Esophagus squamous epithelium (tissue), 4 donors: ENCODE results near the gene GPC3.

Experiments
- CTCF ChIP-seq, 6 experiments: fragments of 450-650 bp in 4 of 6; fragments of 200-600 bp in 2 of 6; sonication (generic) in 2 of 6; IDR thresholded peaks; one replicate each; pipeline ENCODE4 v1.5.1; 2016 to 2019; ENCODE audit warnings: antibody characterized with exemption in 6 of 6, mild to moderate bottlenecking in 4 of 6, moderate library complexity in 4 of 6
- POLR2A ChIP-seq, 4 donors: fragments of 450-650 bp; IDR thresholded peaks; one replicate each; pipeline ENCODE4 v1.6.1; 2017; ENCODE audit warnings: antibody characterized with exemption in 4 of 4, mild to moderate bottlenecking in 4 of 4, moderate library complexity in 3 of 4

- TF ChIP-seq CTCF (IDR thresholded peaks at IDR 0.05) = no peak
- no peak for TF ChIP-seq POLR2A (IDR thresholded peaks at IDR 0.05)
Observed at GRCh38 chrX:133568109-133568508, 417.3 kb downstream of the GPC3 start.
